ENCODE data around the gene CCDC88C.
A peak's percentile ranks its signal among the peaks of the same experiment; 100 is the strongest.
"Not testable (repeated sequence)": the region's sequence is repeated elsewhere in the genome, so short reads cannot be mapped to it uniquely, and the experiment has no call there.

The CCDC88C gene

DNA sequence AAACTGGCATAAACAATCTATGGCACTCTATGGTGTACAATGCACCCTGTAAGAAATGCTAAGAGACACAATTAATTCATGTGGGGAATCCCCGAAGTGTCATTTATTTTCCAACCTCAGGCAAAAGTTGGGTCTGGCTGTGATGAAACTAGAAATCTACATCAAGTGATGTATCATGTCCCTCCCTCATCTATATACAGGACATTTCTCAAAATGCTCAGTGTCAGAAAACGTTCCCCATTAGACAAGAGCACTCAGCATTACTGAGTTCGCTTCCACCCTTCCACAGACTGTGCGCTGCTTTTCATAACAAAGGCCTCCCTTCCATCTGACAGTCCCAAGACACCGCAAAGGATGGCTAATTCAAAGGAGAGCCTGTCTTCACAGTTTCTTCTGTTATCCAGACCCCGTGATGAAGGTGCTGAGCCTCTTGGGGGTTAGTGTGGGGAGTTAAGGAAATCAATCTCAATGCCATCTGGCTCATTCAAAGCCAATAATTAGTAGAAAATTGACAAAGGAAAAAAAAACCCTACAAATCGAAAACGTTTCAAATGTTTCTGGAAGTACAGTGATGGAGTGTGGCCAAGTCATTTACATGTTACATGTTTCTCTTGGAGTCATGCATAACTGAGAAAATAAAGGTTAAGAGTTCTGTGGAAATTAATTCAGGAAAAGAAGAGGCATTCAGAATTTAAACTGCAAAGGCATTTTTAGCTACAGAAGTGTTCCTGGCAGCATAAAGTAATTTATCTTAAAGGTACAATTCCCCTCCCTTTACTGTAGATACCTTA is 7.5 kb downstream of the CCDC88C start:
- peaks cover 37% of the 10 kb centered on the region for H3K4me1 ChIP-seq (ENCODE audit: insufficient read depth, low read length)
- H3K4me2 ChIP-seq (ENCODE audit: insufficient read depth, low read length): no peak overlapping the region
- no peaks in the 10 kb centered on the region for H3K9me3 ChIP-seq (ENCODE audit: insufficient read depth, low read length, severe bottlenecking)
- ATAC-seq (ENCODE audit: insufficient read depth, low read depth): no peak
- peaks cover 78% of the 10 kb centered on the region for H4K20me1 ChIP-seq (ENCODE audit: insufficient read depth, low read length)
- H3K27me3 ChIP-seq (ENCODE audit: insufficient read depth, low read length, poor library complexity): no peaks in the 10 kb centered on the region
- H2AFZ ChIP-seq (ENCODE audit: low read depth, low read length): no peak overlapping the region
- H3K27ac ChIP-seq (ENCODE audit: low read length): no peak overlapping the region
- H3K36me3 ChIP-seq (ENCODE audit: insufficient read depth, low read length): peaks cover 80% of the 10 kb centered on the region
- peaks cover 100% of the 10 kb centered on the region for H3K79me2 ChIP-seq (ENCODE audit: insufficient read depth, low read length)
- no peak for DNase-seq
- H3K9ac ChIP-seq (ENCODE audit: low read depth, low read length): no peak overlapping the region
- H3K4me3 ChIP-seq (ENCODE audit: low read depth in 1 of 2, low read length in 2 of 2): no peak overlapping the region
- TF ChIP-seq CTCF (IDR thresholded peaks at IDR 0.05; ENCODE audit: borderline replicate concordance, extremely low read depth, low read length, poor library complexity, severe bottlenecking) (no peak), EZH2 (IDR thresholded peaks at IDR 0.05; ENCODE audit: borderline replicate concordance, low read depth, low read length, severe bottlenecking) (no peak)

GRCh38 chr14:91409240-91409639 is 8.4 kb downstream of the CCDC88C start:
- not testable (repeated sequence) for H3K9ac ChIP-seq (ENCODE audit: low read depth, low read length); ATAC-seq (ENCODE audit: insufficient read depth, low read depth); DNase-seq; H2AFZ ChIP-seq (ENCODE audit: low read depth, low read length); H3K4me2 ChIP-seq (ENCODE audit: insufficient read depth, low read length); H3K27ac ChIP-seq (ENCODE audit: low read length); H3K4me3 ChIP-seq (ENCODE audit: low read depth in 1 of 2, low read length in 2 of 2); H3K27me3 ChIP-seq (ENCODE audit: insufficient read depth, low read length, poor library complexity); H3K9me3 ChIP-seq (ENCODE audit: insufficient read depth, low read length, severe bottlenecking)
- Histone ChIP-seq H3K36me3 (ENCODE audit: insufficient read depth, low read length) (peaks cover 73% of the 10 kb centered on the region), H4K20me1 (ENCODE audit: insufficient read depth, low read length) (peaks cover 76% of the 10 kb centered on the region), H3K4me1 (ENCODE audit: insufficient read depth, low read length) (peaks cover 28% of the 10 kb centered on the region), H3K79me2 (ENCODE audit: insufficient read depth, low read length) (peaks cover 98% of the 10 kb centered on the region)

DNA sequence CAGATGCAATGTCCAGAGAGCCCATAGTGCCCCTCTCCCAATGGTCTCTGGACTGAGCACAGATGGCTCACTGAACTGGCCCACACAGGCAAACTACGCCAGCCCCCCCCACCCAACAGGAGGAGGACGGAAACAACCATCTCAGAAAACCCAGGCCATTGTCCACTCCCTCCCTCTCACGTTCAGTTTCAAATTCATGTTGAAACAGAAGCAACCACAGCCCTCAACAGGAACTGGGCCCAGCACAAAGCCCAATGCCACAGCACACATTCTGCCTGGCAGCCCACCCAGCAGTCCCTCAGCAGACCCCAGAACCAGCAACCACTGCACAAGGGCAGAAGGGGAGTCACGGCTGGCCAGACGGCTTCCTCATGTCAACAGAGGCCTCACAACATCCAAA is 10.6 kb downstream of the CCDC88C start:
- Histone ChIP-seq H4K20me1 (ENCODE audit: insufficient read depth, low read length) (peaks cover 77% of the 10 kb centered on the region), H3K79me2 (ENCODE audit: insufficient read depth, low read length) (peaks cover 98% of the 10 kb centered on the region), H3K4me2 (ENCODE audit: insufficient read depth, low read length) (no peak overlapping the region), H3K27ac (ENCODE audit: low read length) (no peak overlapping the region), H2AFZ (ENCODE audit: low read depth, low read length) (no peak overlapping the region), H3K9ac (ENCODE audit: low read depth, low read length) (no peak overlapping the region), H3K9me3 (ENCODE audit: insufficient read depth, low read length, severe bottlenecking) (no peaks in the 10 kb centered on the region), H3K4me3 (ENCODE audit: low read depth in 1 of 2, low read length in 2 of 2) (no peak overlapping the region), H3K27me3 (ENCODE audit: insufficient read depth, low read length, poor library complexity) (no peaks in the 10 kb centered on the region), H3K4me1 (ENCODE audit: insufficient read depth, low read length) (peaks cover 14% of the 10 kb centered on the region), H3K36me3 (ENCODE audit: insufficient read depth, low read length) (peaks cover 63% of the 10 kb centered on the region)
- no peak for TF ChIP-seq CTCF (IDR thresholded peaks at IDR 0.05; ENCODE audit: borderline replicate concordance, extremely low read depth, low read length, poor library complexity, severe bottlenecking)
- TF ChIP-seq EZH2 (IDR thresholded peaks at IDR 0.05; ENCODE audit: borderline replicate concordance, low read depth, low read length, severe bottlenecking): no peak
- no peak for ATAC-seq (ENCODE audit: insufficient read depth, low read depth)
- DNase-seq: no peak

DNA sequence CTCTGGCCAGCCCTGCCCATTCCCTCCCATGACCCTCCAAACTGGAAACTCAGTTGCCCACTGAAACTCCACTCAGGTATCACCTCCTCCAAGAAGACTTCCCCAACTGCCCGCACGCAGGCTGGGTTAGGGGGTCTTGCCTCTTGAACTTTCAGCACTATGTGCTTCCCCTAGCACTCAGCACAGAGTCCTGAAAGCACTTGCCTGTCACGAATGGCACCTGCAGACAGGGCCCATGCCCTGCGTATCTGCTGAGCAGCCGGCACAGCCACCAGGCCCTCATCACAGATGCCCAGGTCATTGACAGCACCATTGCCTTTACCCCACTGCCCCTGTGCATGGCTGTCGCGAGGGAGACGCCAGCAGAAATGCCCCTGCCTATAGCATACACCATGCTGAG is 11.2 kb downstream of the CCDC88C start:
- peaks cover 14% of the 10 kb centered on the region for H3K4me1 ChIP-seq (ENCODE audit: insufficient read depth, low read length)
- peaks cover 98% of the 10 kb centered on the region for H3K79me2 ChIP-seq (ENCODE audit: insufficient read depth, low read length)

More for the DNA sequence above, 11.2 kb downstream of the CCDC88C start:
- Histone ChIP-seq H4K20me1 (ENCODE audit: insufficient read depth, low read length) (peaks cover 79% of the 10 kb centered on the region), H3K27me3 (ENCODE audit: insufficient read depth, low read length, poor library complexity) (no peaks in the 10 kb centered on the region), H2AFZ (ENCODE audit: low read depth, low read length) (no peak overlapping the region), H3K4me3 (ENCODE audit: low read depth in 1 of 2, low read length in 2 of 2) (no peak overlapping the region), H3K4me2 (ENCODE audit: insufficient read depth, low read length) (no peak overlapping the region), H3K9ac (ENCODE audit: low read depth, low read length) (no peak overlapping the region), H3K27ac (ENCODE audit: low read length) (no peak overlapping the region), H3K9me3 (ENCODE audit: insufficient read depth, low read length, severe bottlenecking) (no peaks in the 10 kb centered on the region), H3K36me3 (ENCODE audit: insufficient read depth, low read length) (peaks cover 63% of the 10 kb centered on the region)
- no peak for TF ChIP-seq EZH2 (IDR thresholded peaks at IDR 0.05; ENCODE audit: borderline replicate concordance, low read depth, low read length, severe bottlenecking)
- no peak for TF ChIP-seq CTCF (IDR thresholded peaks at IDR 0.05; ENCODE audit: borderline replicate concordance, extremely low read depth, low read length, poor library complexity, severe bottlenecking)
- ATAC-seq (ENCODE audit: insufficient read depth, low read depth) (0 out of 3 replicates have a peak, but pooled peaks have one; percentile 23), DNase-seq (no peak)

Measured in DND-41 (cell line).